A549 treated with ZK216348 at 1 μM for 4 hours (cell line): ENCODE measurements around the gene USP49. TPM values are rescaled to one million over a fixed set of nuclear protein-coding genes. Genes with fewer than 3 reads are reported as not detected.

ENCODE experiments used
- total RNA-seq: library from RNA; stranded (reverse); fragments of 200-300 nt; extraction: Qiagen RNA extraction; gene quantifications from 5 replicates; pipeline ENCODE4 v1.2.3, GENCODE V29; 2022; ENCODE audit warnings: low read depth

The USP49 gene
- total RNA-seq = 0.74 to 1.9 TPM (median 1.2 TPM) in 5 replicates

DNA sequence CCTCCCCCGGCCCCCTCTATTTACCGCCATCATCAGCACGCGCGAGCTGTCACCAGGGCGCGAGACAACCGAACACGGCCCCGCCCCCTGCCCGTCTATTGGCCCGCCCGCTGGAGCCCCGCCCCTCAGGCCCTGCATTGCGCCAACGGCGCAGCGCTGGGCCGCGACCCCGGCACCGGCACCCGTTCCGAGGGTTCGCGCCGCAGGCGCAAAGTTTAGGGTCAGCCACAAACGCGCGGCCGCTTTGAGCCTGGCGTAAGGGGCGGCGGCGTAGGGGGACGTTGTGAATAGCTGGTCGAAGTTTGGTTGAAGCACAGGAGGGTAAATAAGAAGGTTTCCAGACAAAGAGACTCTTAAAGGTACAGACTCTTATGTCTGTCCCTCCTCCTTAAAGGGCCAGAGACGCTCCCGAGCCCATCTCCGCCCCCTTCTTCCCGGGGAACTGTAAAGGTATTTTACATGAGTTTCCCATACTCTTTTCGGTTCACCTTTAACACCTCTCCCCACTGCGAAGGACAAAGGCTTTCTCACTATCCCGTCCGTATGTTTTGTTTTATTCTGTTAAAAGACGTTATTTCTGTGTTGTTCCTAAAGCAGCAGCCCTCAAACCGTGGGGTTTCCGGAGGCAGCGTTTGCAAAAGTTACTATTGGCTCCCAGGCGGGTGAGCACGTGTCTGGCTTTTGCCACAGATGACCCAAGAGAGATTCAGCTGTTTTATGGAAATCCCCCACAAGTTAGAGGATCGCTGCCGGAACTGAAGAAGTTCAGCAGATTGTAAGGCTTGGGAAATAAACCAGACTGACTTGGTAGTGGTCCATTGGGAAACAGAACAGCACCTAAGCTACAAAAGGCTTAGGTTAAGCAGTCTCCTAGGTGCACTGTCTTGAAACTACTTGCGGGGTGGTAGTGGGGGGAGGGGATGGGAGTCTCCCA lies at the start of gene USP49:
Gene USP49 (minus strand): TSS at position 76 of the 934 bp plus-strand sequence. CDS start 88,392 bp downstream, outside the sequence.

DNA sequence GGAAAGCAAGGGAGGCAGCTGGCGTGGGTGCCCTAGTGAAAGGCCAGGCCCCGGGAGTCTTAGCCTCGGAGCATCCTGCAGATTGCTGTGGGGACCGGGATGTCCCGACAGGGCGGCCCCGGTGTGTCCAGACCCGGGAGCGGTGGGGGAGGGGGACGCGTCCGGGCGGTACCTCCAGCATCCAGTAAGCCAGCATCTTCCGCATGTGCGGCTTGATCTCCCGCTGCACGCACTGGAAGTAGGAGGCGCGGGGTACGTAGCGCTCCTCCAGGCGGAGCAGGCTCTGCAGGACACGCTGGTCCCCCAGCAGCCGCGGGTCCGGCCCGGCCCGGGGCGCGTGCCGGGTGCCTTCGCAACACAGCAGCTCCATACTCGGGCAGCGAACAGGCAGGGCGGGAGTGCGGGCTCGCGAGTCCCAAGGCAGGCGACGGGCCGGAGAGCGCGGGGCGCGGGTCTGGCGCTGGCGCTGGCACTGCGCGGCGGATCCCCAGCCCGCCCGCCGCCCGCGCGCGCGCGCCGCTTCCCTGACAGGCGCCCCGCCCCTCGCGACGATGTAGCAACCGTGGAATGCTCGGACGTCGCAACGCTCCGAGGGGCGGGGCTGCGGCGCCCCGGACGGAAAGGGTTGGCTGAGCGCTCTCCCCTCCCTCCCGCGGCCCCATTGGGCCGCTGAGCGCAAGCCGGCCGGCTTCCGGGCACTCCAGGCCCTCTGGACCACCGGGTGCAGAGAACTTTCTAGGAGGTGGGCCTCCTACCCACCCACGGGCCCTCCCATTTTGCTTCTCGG lies 46.3 kb upstream of the USP49 start, which contains the start of gene CCND3:
Gene CCND3 (minus strand): TSS at position 529 of the 787 bp plus-strand sequence. CDS start 159 bp downstream, at position 370.

DNA sequence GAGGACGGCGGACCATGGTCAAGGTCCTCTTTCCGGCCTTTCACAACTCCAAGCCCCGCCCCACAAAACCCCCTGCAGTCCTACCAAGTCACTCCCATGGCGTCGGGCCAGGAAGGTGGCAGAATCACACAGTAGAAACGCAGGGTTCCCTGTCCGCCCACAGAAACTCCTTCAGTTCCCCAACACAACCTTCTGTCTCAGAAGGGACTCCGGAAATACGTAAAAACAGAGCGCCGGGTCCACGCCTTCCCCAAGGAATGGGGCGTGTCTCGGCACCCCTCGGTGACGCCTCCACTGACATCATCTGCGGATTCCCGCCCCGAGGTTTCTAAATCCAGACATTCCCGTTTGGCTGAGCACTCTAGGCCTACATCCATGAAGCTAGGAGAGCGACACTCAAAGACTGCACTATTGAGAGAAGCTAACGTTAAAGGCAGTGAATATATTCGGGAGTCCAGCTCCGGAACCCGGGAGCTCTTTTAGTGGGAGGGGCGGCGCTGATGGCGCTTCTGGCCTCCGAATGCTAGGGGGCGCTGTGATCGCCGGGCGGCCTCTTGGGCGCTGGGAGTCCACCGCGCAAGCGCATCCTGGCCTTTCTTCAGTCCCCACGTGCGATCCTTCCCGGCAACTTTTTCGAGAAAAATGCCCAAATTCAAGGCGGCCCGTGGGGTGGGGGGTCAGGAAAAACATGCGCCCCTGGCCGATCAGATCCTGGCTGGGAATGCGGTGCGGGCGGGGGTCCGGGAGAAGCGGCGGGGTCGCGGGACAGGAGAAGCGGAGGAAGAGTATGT lies 25.9 kb upstream of the USP49 start, which contains the start of the genes BYSL and MED20:
Gene BYSL (plus strand): TSS at position 579 of the 791 bp plus-strand sequence. CDS start 64 bp downstream, at position 643.
Gene MED20 (minus strand): TSS at position 219 of the 791 bp plus-strand sequence. CDS start 121 bp downstream, at position 98.

DNA sequence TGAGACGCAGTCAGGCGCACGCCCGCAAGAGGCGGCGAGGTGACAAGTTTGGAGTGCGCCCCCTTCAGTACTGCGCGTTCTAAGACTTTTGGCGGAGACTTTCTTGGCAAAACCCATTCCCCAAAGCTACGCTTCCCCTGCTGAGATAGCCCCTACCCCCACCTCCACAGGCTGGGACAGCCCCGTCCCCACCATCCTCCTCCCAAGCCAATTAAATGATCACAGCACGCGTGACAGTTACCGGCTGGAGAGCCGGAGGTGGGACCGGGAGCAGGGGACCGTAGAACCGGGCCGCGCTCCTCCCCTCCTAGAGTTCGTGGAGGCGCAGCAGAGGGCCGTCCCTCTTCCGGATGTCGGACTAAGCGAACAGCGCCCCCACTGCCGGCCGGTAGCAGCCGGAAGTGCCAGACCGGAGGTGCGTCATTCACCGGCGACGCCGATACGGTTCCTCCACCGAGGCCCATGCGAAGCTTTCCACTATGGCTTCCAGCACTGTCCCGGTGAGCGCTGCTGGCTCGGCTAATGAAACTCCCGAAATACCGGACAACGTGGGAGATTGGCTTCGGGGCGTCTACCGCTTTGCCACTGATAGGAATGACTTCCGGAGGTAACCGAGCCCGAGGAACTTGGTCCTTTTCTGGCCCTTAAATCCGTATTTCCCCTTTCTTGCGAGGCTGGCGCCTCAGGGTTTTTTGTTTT lies 107.8 kb downstream of the USP49 start, which contains the start of gene TOMM6:
Gene TOMM6 (plus strand): TSS at position 476 of the 699 bp plus-strand sequence. CDS start 4 bp downstream, at position 480.

DNA sequence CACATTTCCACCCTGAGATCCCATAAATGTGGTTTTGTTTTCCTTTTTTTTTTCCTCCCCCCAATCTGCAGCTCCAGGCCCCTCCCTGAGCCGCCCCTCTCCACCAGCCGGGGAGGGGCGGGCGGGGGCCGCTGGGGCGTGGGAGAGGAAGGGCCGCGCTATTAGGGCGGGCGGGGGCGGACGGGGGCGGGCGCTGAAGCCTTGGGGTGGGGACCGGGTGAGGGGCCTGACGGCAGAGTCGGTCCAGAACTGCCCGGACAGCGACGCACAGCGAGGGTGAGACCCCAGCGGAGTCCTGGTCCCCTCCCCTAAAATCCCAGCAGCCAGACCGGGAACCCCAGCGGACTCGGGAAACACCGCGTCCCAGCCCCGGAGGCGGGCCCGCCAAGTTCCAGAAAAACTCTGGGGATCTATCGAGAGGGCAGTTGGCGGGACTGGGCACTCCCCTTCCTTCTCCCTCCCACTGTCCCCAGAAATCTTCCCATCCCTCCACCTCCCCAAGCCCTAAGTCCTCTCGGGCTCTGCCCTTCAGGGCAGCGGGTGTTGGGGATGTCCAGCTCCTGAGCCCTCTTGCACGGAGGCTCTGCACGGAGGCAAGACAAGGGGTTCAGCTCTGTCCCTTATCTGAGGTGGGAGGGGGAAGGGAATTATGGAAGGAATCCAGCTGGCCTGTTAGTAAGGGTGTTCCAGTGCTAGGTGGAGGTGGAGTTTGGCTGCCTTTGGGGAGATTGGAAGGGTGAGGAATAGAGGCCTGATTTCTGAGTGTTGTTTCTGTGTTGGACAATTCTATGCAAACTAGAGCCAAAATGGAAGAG lies 114.4 kb downstream of the USP49 start, which contains the start of gene PRICKLE4:
Gene PRICKLE4 (plus strand): TSS at position 232 of the 815 bp plus-strand sequence. CDS start 2,692 bp downstream, outside the sequence.

DNA sequence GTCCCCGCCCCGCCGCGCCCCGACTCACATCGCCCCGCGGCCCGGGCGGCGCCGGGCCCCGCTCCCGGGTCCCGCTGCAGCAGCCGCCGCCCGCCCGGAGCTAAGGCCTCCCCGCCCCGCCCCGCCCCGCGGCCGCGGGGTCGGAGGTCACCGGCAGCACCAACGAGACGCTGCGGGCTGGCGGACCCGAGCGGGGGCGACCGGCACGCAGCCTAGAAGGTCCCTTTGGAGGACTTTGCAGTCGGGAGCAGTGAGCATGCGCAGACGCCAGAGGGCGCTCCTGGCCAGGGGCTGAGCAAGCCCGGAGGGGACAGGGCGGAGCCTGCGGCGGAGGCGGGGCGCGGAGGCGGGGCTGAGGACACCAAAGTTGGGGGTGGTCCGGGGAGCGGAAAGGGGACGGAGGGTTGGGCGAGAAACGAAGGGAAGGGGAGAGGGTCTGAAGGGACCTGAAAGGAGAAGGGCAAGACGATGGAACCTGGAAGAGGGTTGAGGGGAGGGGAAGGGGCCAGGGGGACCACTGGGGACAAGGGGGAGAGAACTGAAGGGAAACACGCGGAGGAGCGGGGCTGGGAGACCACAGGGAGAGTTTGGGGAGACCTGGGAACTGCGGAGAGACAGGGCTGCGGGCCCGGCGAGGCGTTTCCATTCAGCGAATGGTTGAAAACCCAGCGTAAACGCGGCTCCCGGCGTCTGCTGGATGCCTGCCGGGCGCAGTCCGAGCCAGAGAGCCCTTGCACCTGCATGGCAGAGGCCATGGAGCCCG lies 115.2 kb downstream of the USP49 start, which contains the start of gene FRS3:
Gene FRS3 (minus strand): TSS at position 113 of the 763 bp plus-strand sequence. CDS start 2,913 bp downstream, outside the sequence.

DNA sequence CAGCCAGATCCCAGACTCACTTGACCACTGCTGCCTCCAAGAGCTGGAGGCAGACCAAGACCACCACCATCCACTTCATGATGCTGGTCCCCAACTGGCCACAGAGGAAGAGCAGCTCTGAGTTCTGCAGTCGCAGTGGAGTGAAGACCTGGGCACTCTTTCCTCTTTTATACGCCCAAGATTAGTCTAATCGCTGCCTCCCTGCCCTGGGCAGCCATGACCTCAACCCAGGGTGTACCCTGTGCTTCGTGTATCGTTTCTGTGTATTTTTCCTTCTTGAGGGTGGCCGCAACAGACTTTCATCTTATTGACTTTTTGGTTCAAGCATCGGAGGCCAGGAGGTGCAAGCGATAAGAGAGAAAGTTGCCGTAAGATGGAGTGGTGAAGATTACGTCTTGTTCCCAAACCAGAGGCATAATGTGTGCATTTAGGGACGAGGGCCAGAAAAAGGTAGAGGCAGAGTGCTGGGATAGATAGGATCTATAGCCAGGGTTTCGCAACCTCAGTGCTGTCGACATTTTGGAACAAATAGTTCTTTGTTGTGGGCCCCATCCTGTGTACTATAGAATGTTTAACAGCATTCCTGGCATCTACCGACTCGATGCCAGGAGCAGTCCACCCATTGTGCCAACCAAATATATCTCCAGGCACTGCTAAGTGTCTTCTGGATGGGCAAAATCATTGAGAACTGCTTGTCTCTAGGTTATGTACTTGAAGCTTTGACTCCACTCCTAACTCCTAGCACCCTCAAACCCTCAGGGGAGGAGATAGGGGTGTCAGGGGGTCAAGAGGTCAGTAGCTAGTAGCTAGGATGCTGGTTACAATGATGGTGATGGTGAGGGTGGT lies 147.7 kb downstream of the USP49 start, which contains the start of gene PGC:
Gene PGC (minus strand): TSS at position 142 of the 846 bp plus-strand sequence. CDS start 63 bp downstream, at position 79.

Other genes with a start within 250 kb of the USP49 start
- 2.7 to 7.4 TPM (median 6.8 TPM) in 5 replicates for gene TFEB, start 159.8 kb downstream of the USP49 start, total RNA-seq
- gene PGC, start 148.0 kb downstream of the USP49 start, total RNA-seq = not detected in 5 replicates
- 1.5 to 3.3 TPM (median 2.3 TPM) in 5 replicates for gene FRS3, start 115.5 kb downstream of the USP49 start, total RNA-seq
- 0.70 to 1.6 TPM (median 1.1 TPM) in 4 of 5 replicates, not detected in the other for gene PRICKLE4, start 114.6 kb downstream of the USP49 start, total RNA-seq
- gene TOMM6, start 107.7 kb downstream of the USP49 start, total RNA-seq = 266 to 344 TPM (median 296 TPM) in 5 replicates
- gene MED20, start 25.8 kb upstream of the USP49 start, total RNA-seq = 12.5 to 15.5 TPM (median 13.0 TPM) in 5 replicates
- 28.0 to 48.2 TPM (median 41.2 TPM) in 5 replicates for gene BYSL, start 26.1 kb upstream of the USP49 start, total RNA-seq
- 109 to 184 TPM (median 176 TPM) in 5 replicates for gene CCND3, start 46.4 kb upstream of the USP49 start, total RNA-seq
- gene TAF8, start 155.1 kb upstream of the USP49 start, total RNA-seq = 9.4 to 16.2 TPM (median 15.3 TPM) in 5 replicates
- 1.3 to 2.6 TPM (median 1.9 TPM) in 5 replicates for gene C6orf132, start 247.2 kb upstream of the USP49 start, total RNA-seq